PC-3 (cell line): ENCODE data around the gene CYGB.

Experiments
- EZH2 ChIP-seq: fragments of 300-600 bp; sonication (generic); IDR thresholded peaks from one replicate; pipeline ENCODE4 v1.6.1; 2017; ENCODE audit warnings: antibody characterized with exemption, mild to moderate bottlenecking, low read length; ENCODE audit not compliant: unreplicated experiment
- EZH2phosphoT487 ChIP-seq: fragments of 300-600 bp; sonication (generic); IDR thresholded peaks from 2 replicates; pipeline ENCODE4 v1.6.1; 2018; ENCODE audit warnings: mild to moderate bottlenecking, antibody characterized with exemption, low read length, borderline replicate concordance
- TF ChIP-seq, protein P1 (sequence below): fragments of 300-600 bp; sonication (generic); conservative IDR thresholded peaks from 2 replicates; pipeline ENCODE4 v1.5.1; 2017; ENCODE audit warnings: antibody characterized with exemption, low read depth, mild to moderate bottlenecking, low read length

DNA sequence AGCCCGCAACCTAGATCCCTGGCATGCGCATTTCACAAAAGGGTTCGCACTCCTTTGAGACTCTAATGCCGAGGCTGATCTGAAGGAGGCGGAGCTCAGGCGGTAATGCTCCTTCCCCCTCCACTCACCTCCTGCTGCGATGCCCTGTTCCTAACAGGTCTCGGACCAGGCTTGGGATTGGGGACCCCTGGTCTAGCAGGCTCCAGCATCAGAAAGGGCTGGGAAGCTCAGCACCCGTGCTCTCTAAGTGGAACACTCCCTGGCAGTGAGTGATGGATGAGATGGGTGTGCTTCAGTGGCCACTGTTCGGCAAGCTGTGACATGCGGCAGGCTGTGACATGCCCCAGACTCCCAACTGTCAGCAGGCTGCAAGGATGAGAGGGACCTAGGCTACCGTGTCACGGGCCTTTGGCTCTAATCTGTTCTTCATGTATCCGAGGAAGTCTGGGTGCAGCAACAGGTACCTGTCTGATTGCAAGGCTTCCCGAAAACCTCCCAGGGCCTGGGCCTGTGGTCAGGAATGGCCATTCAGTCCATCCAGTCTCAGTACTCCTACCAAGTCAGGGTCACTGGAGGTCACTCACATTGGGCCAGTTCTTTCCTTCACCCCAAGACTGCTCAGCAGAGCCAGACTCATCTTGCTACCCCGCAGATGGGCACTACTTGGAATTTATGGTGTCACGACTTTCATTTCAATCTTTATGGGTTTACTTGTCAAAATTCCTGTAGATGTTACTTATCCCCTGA lies 49.4 kb upstream of the CYGB start:
- TF ChIP-seq, protein P1, sequence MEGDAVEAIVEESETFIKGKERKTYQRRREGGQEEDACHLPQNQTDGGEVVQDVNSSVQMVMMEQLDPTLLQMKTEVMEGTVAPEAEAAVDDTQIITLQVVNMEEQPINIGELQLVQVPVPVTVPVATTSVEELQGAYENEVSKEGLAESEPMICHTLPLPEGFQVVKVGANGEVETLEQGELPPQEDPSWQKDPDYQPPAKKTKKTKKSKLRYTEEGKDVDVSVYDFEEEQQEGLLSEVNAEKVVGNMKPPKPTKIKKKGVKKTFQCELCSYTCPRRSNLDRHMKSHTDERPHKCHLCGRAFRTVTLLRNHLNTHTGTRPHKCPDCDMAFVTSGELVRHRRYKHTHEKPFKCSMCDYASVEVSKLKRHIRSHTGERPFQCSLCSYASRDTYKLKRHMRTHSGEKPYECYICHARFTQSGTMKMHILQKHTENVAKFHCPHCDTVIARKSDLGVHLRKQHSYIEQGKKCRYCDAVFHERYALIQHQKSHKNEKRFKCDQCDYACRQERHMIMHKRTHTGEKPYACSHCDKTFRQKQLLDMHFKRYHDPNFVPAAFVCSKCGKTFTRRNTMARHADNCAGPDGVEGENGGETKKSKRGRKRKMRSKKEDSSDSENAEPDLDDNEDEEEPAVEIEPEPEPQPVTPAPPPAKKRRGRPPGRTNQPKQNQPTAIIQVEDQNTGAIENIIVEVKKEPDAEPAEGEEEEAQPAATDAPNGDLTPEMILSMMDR: no peak
- TF ChIP-seq EZH2 (no peak), EZH2phosphoT487 (no peak)
